A673 (cell line): ENCODE data around the gene ELL2. TPM values are rescaled to one million over a fixed set of nuclear protein-coding genes. Genes with fewer than 3 reads are reported as not detected.

Source experiments
- BruUV-seq: library from RNA; stranded (reverse); fragments of 400-500 nt; replicated peaks from 2 replicates; lab custom pipeline; 2021; lab: Mats Ljungman, UMichigan
- CTCF ChIA-PET: fragments of 300-600 bp; sonication (Branson Sonifier 250); formaldehyde crosslinking; loops from one replicate; lab custom pipeline; 2022; ENCODE audit warnings: antibody characterized with exemption; lab: Charles Lee
- POLR2A ChIA-PET: fragments of 300-600 bp; sonication (Branson Sonifier 250); formaldehyde crosslinking; loops from one replicate; lab custom pipeline; 2022; ENCODE audit warnings: antibody characterized with exemption; ENCODE audit not compliant: low non-redundant PET; lab: Charles Lee
- DNase-seq: peaks from one replicate; pipeline ENCODE4 v3.0.0-alpha.2; 2015; ENCODE audit warnings: low spot score
- H3K27ac ChIP-seq: fragments of 200-600 bp; sonication (generic); 2 replicates; pipeline ENCODE4 v1.5.1; 2016; ENCODE audit warnings: mixed run types, low read depth, mild to moderate bottlenecking, mixed read lengths, antibody characterized with exemption, low read length; ENCODE audit not compliant: poor library complexity, severe bottlenecking
- H3K27me3 ChIP-seq: fragments of 200-600 bp; sonication (generic); replicated peaks from 2 replicates; pipeline ENCODE4 v1.6.1; 2017; ENCODE audit warnings: mixed run types, low read depth, mild to moderate bottlenecking, mixed read lengths, antibody characterized with exemption, low read length; ENCODE audit not compliant: insufficient read depth, poor library complexity
- H3K36me3 ChIP-seq: fragments of 200-600 bp; sonication (generic); 2 replicates; pipeline ENCODE4 v1.6.1; 2016; ENCODE audit warnings: mixed run types, mild to moderate bottlenecking, mixed read lengths, antibody characterized with exemption, low read length; ENCODE audit not compliant: insufficient read depth, poor library complexity, severe bottlenecking
- H3K4me1 ChIP-seq: fragments of 200-600 bp; sonication (generic); 2 replicates; pipeline ENCODE4 v1.6.1; 2017; ENCODE audit warnings: mixed run types, mild to moderate bottlenecking, mixed read lengths, antibody characterized with exemption, low read length; ENCODE audit not compliant: insufficient read depth, poor library complexity, severe bottlenecking
- H3K4me3 ChIP-seq: fragments of 200-600 bp; sonication (generic); 2 replicates; pipeline ENCODE4 v1.5.1; 2016; ENCODE audit warnings: low read depth, mixed run types, mild to moderate bottlenecking, mixed read lengths, low read length; ENCODE audit not compliant: poor library complexity, severe bottlenecking
- H3K9me3 ChIP-seq: fragments of 200-600 bp; sonication (generic); 2 replicates; pipeline ENCODE4 v1.6.1; 2016; ENCODE audit warnings: mixed run types, low read depth, mild to moderate bottlenecking, mixed read lengths, antibody characterized with exemption, low read length; ENCODE audit not compliant: poor library complexity, severe bottlenecking
- CTCF ChIP-seq: fragments of 300-800, 200-600 bp; sonication (generic); conservative IDR thresholded peaks from 2 replicates; pipeline ENCODE4 v1.5.1; 2017; ENCODE audit warnings: low read depth, mild to moderate bottlenecking, antibody characterized with exemption, low read length, moderate library complexity, mixed read lengths
- EZH2 ChIP-seq: fragments of 200-600 bp; sonication (generic); IDR thresholded peaks from 2 replicates; pipeline ENCODE4 v1.6.1; 2017; ENCODE audit warnings: borderline replicate concordance, low read depth, mild to moderate bottlenecking, mixed read lengths, antibody characterized with exemption, low read length; ENCODE audit not compliant: poor library complexity, severe bottlenecking
- intact Hi-C: fragments of 100-400 bp; cut with micrococcal nuclease; formaldehyde crosslinking; loops from one replicate; pipeline ENCODE4 v1.10.0; 2022; ENCODE audit not compliant: unreplicated experiment
- total RNA-seq: library from RNA; stranded (reverse); gene quantifications from 2 replicates; pipeline ENCODE4 v1.2.3, GENCODE V29; 2021

ELL2 gene
- total RNA-seq, 1 experiment from 2014 or later, result 12.0 TPM

GRCh38 chr5:95985249-95985648, 23.6 kb upstream of the ELL2 start:
- ChIA-PET CTCF (no interaction called here), POLR2A (no interaction called here)

GRCh38 chr5:95984287-95984938, 22.8 kb upstream of the ELL2 start:
- no peak overlapping the region for H3K27ac ChIP-seq
- CTCF ChIA-PET, result no interaction called here
- no peaks in the 10 kb centered on the region for H3K9me3 ChIP-seq
- H3K4me1 ChIP-seq, result no peaks in the 10 kb centered on the region
- H3K36me3 ChIP-seq, result no peaks in the 10 kb centered on the region
- H3K27me3 ChIP-seq, result no peaks in the 10 kb centered on the region
- POLR2A ChIA-PET, result no interaction called here
- TF ChIP-seq EZH2, result no peak
- TF ChIP-seq CTCF, result no peak
- intact Hi-C loops, result no loop called here
- no peak overlapping the region for H3K4me3 ChIP-seq
- no TSS peak for BruUV-seq
- no peak for DNase-seq

More at GRCh38 chr5:95985249-95985648, 23.6 kb upstream of the ELL2 start:
- Histone ChIP-seq H3K27me3 (no peaks in the 10 kb centered on the region), H3K9me3 (no peaks in the 10 kb centered on the region), H3K36me3 (no peaks in the 10 kb centered on the region), H3K4me1 (no peaks in the 10 kb centered on the region), H3K4me3 (no peak overlapping the region), H3K27ac (no peak overlapping the region)
- TF ChIP-seq EZH2 (no peak), CTCF (no peak)
- intact Hi-C loops, result no loop called here
- DNase-seq, result no peak
- BruUV-seq, result no TSS peak

- no TSS peak for BruUV-seq
- TF ChIP-seq EZH2 (no peak), CTCF (no peak)
- intact Hi-C loops, result no loop called here
- Histone ChIP-seq H3K9me3 (no peaks in the 10 kb centered on the region), H3K36me3 (no peaks in the 10 kb centered on the region), H3K27me3 (no peaks in the 10 kb centered on the region), H3K27ac (no peak overlapping the region), H3K4me3 (no peak overlapping the region), H3K4me1 (no peaks in the 10 kb centered on the region)
- DNase-seq, result no peak
- POLR2A ChIA-PET, result no interaction called here
- CTCF ChIA-PET, result no interaction called here
Measured at GRCh38 chr5:95983509-95983908, 21.9 kb upstream of the ELL2 start.
